Measurements from ENCODE around the gene HOXB7.

DNA sequence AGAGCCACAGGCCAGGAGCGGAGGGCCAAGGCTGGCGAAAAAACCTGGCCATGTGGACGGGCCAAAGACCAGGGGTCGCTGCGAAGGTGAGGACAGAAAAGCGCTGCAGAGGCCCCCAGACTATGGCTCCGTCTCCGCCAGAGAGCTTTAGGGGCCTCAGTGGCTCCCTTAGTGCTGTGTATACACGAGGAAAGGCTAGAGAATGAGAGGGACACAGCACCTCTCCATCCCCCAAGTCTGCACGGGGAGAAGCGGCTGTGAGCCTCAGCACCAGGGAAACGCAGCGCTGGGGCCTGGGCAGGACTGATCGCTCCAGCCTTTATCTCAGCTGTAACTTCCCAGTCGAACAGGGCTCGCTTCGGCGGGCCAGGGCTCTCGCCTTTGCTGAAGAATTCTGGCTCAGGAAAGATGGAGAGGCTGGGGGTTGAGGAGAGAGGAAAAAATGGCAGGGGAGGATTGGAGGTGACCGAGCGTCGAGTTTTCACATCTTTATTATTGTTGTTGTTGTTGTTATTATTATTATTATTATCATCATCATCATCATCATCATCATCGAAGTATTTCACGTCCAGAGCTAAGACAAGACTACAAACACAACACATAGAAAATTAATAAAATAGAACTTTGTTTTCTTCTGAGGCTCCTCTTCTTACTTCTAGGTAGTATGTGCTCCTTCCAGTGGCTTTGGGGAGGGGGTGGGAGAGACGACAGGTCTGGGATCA is 15.4 kb downstream of the HOXB7 start:
- TF ChIP-seq SMARCA5 (IDR thresholded peaks at IDR 0.05), result no peak
- TF ChIP-seq, protein P1, sequence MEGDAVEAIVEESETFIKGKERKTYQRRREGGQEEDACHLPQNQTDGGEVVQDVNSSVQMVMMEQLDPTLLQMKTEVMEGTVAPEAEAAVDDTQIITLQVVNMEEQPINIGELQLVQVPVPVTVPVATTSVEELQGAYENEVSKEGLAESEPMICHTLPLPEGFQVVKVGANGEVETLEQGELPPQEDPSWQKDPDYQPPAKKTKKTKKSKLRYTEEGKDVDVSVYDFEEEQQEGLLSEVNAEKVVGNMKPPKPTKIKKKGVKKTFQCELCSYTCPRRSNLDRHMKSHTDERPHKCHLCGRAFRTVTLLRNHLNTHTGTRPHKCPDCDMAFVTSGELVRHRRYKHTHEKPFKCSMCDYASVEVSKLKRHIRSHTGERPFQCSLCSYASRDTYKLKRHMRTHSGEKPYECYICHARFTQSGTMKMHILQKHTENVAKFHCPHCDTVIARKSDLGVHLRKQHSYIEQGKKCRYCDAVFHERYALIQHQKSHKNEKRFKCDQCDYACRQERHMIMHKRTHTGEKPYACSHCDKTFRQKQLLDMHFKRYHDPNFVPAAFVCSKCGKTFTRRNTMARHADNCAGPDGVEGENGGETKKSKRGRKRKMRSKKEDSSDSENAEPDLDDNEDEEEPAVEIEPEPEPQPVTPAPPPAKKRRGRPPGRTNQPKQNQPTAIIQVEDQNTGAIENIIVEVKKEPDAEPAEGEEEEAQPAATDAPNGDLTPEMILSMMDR (IDR thresholded peaks at IDR 0.05 in 2 of 3, conservative IDR thresholded peaks at IDR 0.05 in 1 of 3; ENCODE audit: control insufficient read depth in 2 of 3, extremely low read depth in 1 of 3, insufficient read depth in 1 of 3, low read depth in 3 of 3, low read length in 3 of 3), result no peak
- TF ChIP-seq, protein P2, sequence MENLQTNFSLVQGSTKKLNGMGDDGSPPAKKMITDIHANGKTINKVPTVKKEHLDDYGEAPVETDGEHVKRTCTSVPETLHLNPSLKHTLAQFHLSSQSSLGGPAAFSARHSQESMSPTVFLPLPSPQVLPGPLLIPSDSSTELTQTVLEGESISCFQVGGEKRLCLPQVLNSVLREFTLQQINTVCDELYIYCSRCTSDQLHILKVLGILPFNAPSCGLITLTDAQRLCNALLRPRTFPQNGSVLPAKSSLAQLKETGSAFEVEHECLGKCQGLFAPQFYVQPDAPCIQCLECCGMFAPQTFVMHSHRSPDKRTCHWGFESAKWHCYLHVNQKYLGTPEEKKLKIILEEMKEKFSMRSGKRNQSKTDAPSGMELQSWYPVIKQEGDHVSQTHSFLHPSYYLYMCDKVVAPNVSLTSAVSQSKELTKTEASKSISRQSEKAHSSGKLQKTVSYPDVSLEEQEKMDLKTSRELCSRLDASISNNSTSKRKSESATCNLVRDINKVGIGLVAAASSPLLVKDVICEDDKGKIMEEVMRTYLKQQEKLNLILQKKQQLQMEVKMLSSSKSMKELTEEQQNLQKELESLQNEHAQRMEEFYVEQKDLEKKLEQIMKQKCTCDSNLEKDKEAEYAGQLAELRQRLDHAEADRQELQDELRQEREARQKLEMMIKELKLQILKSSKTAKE (IDR thresholded peaks at IDR 0.05; ENCODE audit: low read depth, poor library complexity, severe bottlenecking), result no peak
- TF ChIP-seq, protein P3, sequence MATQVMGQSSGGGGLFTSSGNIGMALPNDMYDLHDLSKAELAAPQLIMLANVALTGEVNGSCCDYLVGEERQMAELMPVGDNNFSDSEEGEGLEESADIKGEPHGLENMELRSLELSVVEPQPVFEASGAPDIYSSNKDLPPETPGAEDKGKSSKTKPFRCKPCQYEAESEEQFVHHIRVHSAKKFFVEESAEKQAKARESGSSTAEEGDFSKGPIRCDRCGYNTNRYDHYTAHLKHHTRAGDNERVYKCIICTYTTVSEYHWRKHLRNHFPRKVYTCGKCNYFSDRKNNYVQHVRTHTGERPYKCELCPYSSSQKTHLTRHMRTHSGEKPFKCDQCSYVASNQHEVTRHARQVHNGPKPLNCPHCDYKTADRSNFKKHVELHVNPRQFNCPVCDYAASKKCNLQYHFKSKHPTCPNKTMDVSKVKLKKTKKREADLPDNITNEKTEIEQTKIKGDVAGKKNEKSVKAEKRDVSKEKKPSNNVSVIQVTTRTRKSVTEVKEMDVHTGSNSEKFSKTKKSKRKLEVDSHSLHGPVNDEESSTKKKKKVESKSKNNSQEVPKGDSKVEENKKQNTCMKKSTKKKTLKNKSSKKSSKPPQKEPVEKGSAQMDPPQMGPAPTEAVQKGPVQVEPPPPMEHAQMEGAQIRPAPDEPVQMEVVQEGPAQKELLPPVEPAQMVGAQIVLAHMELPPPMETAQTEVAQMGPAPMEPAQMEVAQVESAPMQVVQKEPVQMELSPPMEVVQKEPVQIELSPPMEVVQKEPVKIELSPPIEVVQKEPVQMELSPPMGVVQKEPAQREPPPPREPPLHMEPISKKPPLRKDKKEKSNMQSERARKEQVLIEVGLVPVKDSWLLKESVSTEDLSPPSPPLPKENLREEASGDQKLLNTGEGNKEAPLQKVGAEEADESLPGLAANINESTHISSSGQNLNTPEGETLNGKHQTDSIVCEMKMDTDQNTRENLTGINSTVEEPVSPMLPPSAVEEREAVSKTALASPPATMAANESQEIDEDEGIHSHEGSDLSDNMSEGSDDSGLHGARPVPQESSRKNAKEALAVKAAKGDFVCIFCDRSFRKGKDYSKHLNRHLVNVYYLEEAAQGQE (IDR thresholded peaks at IDR 0.05; ENCODE audit: low read depth, low read length), result no peak
- TF ChIP-seq POLR2AphosphoS5 (IDR thresholded peaks at IDR 0.05; ENCODE audit: low read length), result no peak
- no peak for TF ChIP-seq SIN3A (IDR thresholded peaks at IDR 0.05; ENCODE audit: low read depth, low read length)
- no peak for TF ChIP-seq RAD21 (IDR thresholded peaks at IDR 0.05; ENCODE audit: insufficient read depth, low read depth, low read length)
- TF ChIP-seq MTA3 (IDR thresholded peaks at IDR 0.05; ENCODE audit: borderline replicate concordance, low read length), result no peak
- no peak for TF ChIP-seq POLR2A (IDR thresholded peaks at IDR 0.05; ENCODE audit: low read depth, low read length)
- no peak for TF ChIP-seq NR2F1 (conservative IDR thresholded peaks at IDR 0.05)
- TF ChIP-seq RCOR1 (conservative IDR thresholded peaks at IDR 0.05; ENCODE audit: low read depth, low read length), result no peak
- TF ChIP-seq, protein P4, sequence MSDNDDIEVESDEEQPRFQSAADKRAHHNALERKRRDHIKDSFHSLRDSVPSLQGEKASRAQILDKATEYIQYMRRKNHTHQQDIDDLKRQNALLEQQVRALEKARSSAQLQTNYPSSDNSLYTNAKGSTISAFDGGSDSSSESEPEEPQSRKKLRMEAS (IDR thresholded peaks at IDR 0.05; ENCODE audit: low read depth, low read length), result no peak

Measured in GM12878 (cell line).